COLO668 (cell line): Measurements from ENCODE around the gene FBXO28.

Experiments
- DNase-seq: peaks from one replicate; lab custom pipeline; 2025; ENCODE audit not compliant: unreplicated experiment; lab: John Stamatoyannopoulos, UW

Gene FBXO28

DNA sequence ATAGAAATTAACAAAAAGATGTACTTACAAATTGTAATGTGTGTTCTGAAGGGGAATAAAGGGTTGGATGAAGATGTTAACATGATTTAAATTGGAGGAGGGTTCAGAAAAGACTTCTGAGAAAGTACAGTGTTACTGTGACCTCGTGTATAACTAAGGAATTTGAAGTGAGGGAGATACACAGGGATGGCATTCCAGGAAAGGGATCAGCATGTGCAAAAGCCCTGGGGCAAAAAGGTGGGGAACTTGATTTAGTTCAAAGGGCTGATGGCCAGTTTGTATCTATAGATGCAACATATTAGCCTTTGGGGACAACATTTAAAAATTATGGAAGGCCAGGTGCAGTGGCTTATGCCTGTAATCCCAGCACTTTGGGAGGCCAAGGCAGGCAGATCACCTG, 35.8 kb downstream of the FBXO28 start:
- DNase-seq = no peak

DNA sequence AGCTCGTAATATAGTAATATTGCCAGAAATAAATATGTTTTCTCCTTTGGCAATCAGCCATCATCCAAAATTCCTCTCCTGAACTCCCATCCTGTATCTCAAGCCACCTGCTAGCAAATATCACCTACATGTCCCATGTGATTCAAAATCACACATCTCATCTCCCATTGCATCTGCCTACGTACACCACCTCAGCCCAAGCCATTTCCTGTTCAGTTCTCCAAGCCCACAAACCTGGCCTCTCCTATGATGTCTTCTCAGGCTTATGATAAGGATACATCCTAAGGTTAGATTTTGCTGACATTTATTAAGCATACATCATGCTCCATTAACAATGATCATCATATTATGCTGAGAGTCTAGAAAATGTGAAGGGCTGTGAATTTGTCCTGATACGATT, 37.2 kb downstream of the FBXO28 start:
- DNase-seq = no peak

DNA sequence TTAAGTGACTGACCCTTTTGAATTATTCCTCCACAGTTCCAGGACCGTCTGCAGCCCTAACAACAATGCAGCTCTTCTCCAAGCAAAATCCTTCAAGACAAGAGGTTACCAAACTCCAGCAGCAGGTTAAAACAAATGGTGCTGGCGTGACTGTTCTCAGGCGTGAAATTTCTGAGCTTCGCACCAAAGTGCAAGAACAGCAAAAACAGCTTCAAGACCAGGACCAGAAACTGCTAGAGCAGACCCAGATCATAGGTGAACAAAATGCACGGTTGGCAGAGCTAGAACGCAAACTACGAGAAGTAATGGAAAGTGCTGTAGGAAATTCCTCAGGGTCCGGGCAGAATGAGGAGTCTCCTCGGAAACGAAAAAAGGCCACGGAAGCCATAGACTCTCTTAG, 43.4 kb downstream of the FBXO28 start:
- no peak for DNase-seq

DNA sequence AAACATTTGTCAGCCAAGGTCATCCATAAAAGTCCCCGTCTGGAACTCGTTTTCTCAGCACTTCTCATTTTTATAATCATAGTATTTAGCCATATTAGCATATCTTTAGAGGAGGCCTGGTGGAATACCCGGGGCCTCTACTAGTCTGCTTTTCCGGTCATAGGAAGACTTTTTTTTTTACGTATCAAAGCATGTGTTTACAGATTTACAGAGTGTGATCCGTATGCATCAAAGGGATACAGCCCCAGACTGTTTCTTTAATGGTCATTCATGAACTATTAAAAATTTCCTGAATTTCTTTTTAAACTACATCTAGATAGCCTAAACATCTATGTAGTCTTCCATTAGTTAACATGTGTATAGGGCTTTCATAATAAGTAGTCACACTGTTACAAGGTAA, 45.6 kb downstream of the FBXO28 start:
- DNase-seq = no peak

DNA sequence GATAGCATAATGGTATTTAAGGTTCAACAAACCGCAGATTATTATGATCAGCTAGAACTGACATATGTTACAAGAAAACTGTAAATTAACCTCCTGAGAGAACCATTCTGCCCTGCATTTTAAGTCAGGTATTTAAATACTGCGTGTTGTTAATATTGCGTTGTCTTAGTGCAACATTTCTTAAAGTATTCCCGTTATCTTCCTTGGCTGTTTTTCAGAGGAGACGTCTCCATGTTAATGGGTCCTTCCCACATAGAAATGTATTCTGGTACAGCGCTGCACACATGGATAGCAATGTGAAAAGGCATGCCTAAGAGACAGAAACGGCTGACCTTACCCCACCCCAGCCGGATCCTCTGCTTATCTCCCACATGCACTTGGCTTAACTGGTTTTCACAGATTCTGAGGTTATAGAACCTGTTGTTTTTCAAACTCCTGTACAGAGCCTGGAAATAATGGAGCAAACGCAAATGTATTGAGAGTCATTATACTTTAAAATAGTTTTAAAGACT, 46.3 kb downstream of the FBXO28 start:
- no peak for DNase-seq

DNA sequence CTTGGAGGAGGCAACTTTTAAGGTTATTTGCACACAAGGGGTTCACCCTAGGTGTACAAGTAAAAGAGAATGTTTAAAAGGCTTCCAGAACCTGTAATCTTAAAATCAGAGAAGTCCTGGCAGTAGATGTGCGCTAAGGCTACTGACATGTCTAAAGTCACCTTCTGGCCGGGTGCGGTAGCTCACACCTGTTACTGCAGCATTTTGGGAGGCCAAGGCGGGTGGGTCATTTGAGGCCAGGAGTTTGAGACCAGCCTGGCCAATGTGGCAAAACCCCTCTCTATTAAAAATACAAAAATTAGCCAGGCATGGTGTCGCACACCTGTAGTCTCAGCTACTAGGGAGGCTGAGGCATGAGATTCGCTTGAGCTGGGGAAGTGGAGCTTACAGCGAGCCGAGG, 48.9 kb downstream of the FBXO28 start:
- DNase-seq = no peak

DNA sequence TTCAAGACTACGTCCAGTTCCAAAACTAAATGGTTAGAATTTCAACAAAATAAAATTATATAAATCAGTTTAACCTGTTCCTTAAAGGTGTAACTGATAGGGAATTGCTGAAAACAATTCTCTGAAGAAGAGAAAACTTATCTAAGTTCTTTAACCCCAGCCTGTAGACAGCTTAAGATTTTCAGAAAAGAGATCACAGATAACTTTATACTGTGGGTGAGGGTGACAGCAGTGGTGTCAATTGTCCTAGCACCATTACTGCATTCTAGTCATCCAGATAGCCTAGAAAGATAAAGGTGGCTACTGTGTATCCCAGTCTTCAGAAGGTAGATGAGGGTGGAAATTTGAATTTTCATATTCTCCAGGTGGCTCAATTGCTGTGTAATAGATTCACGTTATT, 49.4 kb downstream of the FBXO28 start:
- no peak for DNase-seq

DNA sequence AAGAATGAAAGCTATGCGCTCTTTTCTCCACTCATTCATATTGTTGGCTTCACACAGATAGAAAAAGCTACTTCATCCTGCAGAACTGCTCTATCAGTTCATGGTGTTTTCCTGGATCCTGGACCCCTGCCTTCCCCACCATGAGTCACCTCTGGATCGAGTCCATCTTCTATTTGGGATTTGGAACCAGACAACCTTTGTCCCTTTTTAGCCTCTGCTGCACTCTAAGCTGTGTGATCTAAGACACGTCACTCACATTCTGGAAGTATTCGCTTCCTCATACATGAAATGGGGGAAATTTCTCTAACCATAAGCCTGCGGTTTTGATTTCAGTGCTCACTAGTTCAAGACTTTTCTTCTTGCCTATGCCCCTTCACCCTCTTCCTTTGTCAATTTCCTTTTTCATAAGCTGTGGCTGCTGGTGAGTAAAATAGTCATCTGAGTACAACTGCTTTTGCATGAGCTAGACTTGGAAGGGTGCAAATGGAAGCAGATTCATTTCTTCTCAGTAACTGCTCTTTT, 55.0 kb downstream of the FBXO28 start:
- DNase-seq = no peak

DNA sequence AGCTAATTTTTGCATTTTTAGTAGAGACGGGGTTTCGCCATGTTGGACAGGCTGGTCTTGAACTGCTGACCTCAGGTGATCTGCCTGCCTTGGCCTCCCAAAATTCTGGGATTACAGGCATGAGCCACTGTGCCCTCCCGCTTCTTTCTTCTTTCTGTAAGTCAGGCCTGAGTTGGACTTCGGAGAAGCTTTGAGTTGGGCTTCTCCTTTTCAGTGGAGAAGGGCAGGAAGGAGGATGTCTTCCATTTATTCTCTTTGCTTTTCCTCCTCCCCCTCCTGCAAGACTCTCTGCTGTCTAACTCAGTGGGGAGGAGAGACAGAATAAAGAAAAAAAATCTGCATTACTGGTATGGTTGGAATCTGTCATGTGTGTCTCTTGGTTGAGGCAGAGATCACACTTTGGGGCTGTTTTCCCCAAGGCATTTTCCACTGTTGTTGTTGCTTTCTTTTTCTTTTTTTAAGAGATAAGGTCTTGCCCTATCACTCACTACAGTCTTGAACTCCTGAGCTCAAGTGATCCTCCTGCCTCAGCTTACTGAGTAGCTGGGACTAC, 55.9 kb downstream of the FBXO28 start:
- no peak for DNase-seq

DNA sequence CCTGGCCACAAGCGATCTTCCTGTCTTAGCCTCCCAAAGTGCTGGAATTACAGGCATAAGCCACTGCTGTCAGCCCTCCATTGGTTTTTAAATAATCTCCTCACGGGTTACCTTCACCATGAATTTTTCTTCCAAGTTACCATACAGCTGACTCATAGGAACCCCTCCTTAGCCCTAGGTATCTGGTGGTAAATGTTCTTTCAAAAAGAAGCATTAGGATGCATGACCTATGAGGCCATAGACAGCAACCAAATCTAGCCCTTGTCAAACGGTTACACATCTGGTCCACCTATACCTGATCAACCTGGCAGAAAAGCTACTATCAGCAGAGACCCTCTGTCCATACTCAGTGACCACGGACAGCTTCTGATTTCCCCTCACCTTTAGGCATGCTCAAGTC, 56.4 kb downstream of the FBXO28 start:
- DNase-seq = no peak

DNA sequence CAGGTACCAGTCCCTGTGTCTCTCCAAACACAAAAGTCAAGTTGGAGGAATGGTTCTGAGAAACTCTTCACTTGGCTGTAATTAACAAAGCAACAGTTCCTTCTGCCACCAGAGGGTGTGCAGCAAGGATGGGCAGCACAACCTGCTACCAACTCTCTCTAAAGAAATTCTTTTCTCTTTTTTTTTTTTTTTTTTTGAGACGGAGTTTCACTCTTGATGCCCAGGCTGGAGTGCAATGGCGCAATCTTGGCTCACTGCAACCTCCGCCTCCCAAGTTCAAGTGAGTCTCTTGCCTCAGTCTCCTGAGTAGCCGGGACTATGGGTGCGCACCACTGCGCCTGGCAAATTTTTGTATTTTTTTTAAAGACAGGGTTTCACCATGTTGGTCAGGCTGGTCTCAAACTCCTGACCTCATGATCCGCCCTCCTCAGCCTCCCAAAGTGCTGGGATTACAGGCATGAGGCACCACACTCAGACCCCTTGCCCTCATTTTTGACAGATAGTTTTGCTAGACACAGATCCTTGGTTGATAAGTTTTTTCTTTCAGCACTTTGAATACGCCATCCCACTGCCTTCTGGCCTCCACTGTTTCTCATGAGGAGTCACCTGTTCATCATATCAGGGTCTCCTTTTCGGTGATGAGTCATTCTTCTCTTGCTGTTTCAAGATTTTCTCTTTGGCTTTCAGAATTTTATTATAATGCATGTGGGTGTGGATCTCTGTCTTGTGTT, 57.0 kb downstream of the FBXO28 start:
- DNase-seq = no peak

DNA sequence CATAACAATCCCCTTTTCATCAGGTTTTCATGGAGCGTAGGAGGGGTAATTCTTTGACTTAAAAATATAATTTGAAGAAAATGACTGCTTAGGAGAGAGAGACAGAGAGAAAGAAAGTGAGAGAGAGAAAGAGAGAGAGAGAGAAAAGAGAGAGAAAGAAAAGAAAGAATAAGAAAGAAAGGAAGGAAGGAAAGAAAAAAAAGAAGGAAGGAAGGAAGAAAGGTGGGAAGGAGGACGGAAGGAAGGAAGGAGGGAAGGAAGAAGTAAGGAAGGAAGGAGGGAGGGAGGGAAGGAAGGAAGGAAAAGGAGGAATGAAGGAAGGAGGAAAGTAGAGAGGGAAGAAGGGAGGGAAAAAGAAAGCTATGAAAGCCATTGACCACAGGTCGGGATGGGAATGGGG, 58.3 kb downstream of the FBXO28 start:
- DNase-seq = no peak

DNA sequence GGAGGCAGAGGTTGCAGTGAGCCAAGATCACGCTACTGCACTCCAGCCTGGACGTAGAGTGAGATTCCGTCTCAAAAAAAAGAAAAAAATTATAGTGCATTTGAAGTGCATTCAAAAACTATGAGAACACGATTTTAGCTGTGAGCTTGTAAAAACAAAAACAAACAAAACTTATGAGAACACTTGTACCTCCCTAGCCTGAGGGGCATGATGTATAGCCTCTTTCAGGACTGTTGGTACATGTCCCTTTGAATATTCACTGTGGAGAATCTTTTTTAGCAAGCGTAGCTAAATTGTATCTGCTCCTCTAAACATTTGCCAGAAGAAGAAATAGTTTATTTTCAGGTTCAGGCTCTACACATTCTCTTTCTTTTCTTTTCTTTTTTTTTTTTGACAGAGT, 59.6 kb downstream of the FBXO28 start:
- DNase-seq = no peak

DNA sequence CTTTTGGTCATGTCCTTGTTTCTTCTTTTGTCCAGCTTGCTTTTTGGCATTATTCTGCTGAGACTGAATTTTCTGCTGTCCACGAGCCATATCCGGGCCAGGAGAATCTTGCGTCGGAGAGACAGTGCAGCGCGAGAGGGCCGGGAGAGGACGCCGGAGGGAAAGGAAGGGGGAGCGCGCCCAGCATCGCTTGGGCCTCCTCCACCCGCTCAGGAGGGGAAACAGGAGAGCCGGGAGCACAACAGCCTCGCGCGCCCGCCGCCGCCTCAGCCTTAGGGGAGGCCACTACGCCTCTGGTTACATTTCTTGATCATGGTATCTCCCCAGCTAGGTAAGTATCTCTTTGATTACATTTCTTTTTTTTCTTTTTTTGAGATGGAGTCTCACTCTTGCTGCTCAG, 61.7 kb downstream of the FBXO28 start:
- DNase-seq = no peak

DNA sequence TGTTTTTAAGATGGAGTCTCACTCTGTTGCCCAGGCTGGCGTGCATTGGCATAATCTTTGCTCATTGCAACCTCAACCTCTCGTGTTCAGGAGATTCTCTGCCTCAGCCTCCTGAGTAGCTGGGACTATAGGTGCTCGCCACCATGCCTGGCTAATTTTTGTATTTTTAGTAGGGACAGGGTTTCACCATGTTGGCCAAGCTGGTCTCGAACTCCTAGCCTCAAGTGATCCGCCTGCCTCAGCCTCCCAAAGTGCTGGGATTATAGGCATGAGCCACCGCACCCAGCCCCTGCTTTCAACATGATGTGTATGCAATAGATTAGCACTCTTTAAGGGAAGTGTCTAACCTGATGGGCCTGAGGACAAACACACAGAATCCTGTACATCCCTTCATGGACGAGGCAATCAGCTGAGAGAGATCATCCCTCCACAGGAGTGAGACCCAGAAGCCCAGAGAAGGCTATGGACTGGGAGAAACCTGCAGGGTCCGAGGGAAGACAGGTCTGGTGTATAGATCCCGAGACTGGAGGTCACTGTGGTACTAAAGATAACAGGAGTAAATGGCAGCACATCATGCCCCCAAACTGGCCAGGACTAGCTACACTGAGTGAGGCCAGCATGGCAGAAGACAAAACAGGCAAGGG, 63.6 kb downstream of the FBXO28 start:
- DNase-seq = no peak

DNA sequence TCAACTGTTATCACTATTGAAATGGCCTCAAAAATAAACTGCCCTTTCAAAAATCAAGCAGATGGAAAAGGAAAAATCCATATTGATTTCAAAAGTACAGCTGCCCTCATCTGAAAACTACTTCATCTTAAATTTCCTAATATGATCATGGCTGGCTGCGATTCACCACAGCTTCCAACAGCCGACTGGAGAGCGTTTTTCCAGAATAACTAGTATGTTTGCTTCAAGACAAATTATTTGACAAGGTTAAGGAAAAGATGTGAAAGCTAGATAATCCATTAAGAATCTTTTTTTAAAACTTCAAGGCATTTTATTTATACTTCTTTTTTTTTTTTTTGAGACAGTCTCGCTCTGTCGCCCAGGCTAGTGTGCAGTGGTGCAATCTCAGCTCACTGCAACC, 65.0 kb downstream of the FBXO28 start:
- no peak for DNase-seq

DNA sequence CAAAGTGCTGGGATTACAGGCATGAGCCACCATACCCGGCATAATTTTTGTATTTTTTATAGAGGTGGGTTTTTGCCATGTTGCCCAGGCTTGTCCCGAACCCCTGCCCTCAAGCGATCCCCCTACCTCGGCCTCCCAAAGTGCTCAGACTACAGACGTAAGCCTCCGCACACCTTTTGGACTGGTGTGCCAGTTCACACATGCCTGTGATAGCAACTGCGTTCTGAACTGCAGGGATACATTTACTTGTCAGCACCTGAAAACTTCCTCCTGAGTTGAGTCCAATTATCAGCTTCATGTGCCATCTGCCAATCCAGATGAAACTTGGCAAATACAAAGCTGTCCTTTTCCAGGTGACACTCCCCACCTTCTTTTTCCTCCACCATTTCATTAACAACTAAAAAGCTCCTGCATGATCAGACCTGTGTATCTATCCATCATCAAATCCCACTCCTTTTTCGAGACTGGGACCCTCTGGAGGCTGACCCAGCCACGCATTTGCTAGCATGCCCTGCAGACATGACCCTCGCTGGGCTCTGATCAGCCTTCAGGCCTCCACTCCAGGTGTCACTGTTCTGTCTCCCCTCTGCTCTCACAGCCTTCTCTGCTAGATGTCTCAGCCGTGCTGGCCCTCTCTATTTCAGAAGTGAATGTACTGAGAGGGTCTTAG, 67.0 kb downstream of the FBXO28 start:
- no peak for DNase-seq

DNA sequence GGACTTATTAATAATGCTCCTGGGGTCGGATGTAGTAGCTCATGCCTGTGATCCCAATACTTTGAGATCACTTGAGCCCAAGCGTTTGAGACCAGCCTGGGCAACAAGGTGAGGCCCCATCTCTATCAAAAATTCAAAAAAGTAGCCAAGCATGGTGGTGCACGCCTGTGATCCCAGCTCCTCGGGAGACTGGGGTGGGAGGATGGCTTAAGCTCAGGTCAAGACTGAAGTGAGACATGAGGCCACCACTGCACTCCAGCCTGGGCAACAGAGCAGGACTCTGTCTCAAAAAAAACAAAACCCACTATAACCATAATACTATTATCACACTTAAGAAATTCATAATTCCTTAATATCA, 67.5 kb downstream of the FBXO28 start:
- DNase-seq = no peak

DNA sequence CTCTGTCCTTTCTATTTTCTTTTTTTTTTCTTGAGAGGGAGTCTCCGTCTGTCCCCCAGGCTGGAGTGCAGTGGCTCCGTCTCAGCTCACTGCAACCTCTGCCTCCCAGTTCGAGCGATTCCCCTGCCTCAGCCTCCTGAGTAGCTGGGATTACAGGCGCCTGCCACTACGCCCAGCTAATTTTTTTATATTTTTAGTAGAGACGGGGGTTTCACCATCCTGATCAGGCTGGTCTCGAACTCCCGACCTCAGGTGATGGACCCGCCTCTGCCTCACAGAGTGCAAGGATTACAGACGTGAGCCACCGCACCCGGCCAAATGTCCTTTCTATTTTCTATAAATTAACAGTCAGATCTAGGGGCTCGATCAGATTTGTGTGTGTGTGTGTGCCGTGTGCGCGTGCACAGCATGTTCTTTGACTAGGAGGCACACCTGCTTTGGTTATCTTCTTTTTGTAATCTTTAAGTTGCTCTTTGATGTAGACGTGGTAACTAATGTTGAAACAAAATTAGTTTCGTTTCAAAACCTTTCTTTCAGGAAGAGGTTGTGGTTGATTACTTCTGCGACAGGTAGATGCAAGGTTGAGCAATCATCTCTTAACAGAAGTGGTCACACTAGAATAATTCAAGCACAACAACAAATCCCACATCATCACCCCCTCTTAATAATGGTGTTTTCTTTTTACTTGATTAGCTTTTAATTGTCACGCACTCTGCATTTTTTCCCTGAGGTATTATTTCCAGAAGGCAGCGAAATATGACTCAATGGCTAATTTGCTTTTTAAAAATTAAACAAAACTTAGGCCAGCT, 68.3 kb downstream of the FBXO28 start:
- DNase-seq = no peak

DNA sequence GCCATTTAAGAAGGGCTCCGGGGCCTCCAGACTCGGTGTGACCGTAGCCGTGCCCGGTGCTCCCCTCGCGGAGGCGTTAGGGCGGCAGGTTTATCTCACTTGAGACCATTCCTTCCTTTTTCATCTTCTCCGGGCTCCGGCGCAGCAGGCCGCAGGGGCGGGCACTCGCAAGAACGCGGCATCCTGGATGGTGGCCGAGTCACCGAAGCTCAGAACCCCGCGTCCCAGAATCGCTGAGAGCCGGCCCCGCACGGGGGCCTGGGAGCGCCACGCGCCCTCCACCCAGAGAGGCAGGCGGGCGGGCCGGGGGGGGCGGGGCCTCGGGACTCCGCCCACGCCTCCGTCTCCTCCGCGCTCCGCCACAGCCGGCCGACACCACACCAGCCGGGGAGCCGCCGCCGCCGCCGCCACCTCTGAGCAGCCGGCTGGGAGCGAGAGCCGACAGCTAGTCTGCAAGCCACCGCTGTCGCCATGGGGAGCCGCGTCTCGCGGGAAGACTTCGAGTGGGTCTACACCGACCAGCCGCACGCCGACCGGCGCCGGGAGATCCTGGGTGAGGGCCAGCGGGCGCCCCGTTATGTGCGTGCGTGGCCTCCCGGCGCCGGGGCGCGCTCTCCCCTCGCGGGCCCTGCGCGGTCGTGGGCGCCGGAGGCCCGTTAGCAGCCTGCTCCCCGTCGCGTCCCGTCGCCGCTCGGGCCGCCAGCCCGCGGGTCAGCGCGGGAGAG, 69.1 kb downstream of the FBXO28 start, which contains the start of gene DEGS1:
TSS of gene DEGS1 (plus strand) at position 375 of the 725 bp plus-strand sequence. CDS start at position 472, 97 bp downstream.
- DNase-seq = peak; percentile 91
